Activated CD4-positive, alpha-beta T cell treated with anti-CD3 and anti-CD28 coated beads, Interleukin-2, amount 10 ng/mL, durations not matched to agents 24 days and 14 days (primary cell): ENCODE results near the gene GCSH. TPM values are rescaled to one million over a fixed set of nuclear protein-coding genes. Genes with fewer than 3 reads are reported as not detected.

Source experiments
- DNase-seq: peaks from one replicate; pipeline ENCODE4 v3.0.0; 2022
- H3K27ac Mint-ChIP-seq: one replicate; pipeline ENCODE4 v1.8.0; 2022; ENCODE audit warnings: mild to moderate bottlenecking, mixed read lengths
- H3K27me3 Mint-ChIP-seq: one replicate; pipeline ENCODE4 v1.8.0; 2022; ENCODE audit warnings: mixed read lengths
- H3K36me3 Mint-ChIP-seq: one replicate; pipeline ENCODE4 v1.8.0; 2022; ENCODE audit warnings: low read depth, mild to moderate bottlenecking, mixed read lengths
- H3K4me1 Mint-ChIP-seq: one replicate; pipeline ENCODE4 v1.8.0; 2021; ENCODE audit warnings: mixed read lengths
- H3K4me3 Mint-ChIP-seq: one replicate; pipeline ENCODE4 v1.8.0; 2022; ENCODE audit warnings: mild to moderate bottlenecking, moderate library complexity, mixed read lengths
- H3K9me3 Mint-ChIP-seq: one replicate; pipeline ENCODE4 v1.8.0; 2021; ENCODE audit warnings: mixed read lengths
- intact Hi-C: fragments of 100-400 bp; cut with micrococcal nuclease; formaldehyde crosslinking; loops from one replicate; pipeline ENCODE4 v1.15.1; 2023
- total RNA-seq: library from RNA; stranded (reverse); gene quantifications from 2 replicates; pipeline ENCODE4 v1.2.3, GENCODE V29; 2022

Gene GCSH
- 20.8 and 22.9 TPM in 2 replicates for total RNA-seq

GRCh38 chr16:81095953-81096714 lies at the start of gene GCSH:
GCSH (minus strand) TSS chr16:81096395; CDS start chr16:81096278, 117 bp downstream.
- peak within 1 kb of the TSS; percentile 85 for H3K4me3 Mint-ChIP-seq
- peaks cover 5% of the 10 kb centered on the region for H3K4me1 Mint-ChIP-seq
- DNase-seq, result peak; percentile 100
- peak within 1 kb of the TSS; percentile 38 for H3K27ac Mint-ChIP-seq
- intact Hi-C loops, result loop anchor here (1.0 kb wide), 4 partner anchors 20 to 218 kb away; partner anchors contain the start of genes ATMIN, CENPN and GAN
- H3K27me3 Mint-ChIP-seq, result no peaks in the 10 kb centered on the region
- H3K9me3 Mint-ChIP-seq, result no peaks in the 10 kb centered on the region
- H3K36me3 Mint-ChIP-seq, result peaks cover 1% of the 10 kb centered on the region

GRCh38 chr16:81143921-81144471 lies 47.8 kb upstream of the GCSH start:
- intact Hi-C loops, result no loop called here
- Mint-ChIP-seq H3K27ac (no peak overlapping the region), H3K9me3 (no peaks in the 10 kb centered on the region), H3K27me3 (peaks cover 2% of the 10 kb centered on the region), H3K4me3 (no peak overlapping the region), H3K4me1 (no peaks in the 10 kb centered on the region), H3K36me3 (no peaks in the 10 kb centered on the region)
- DNase-seq, result no peak

- Mint-ChIP-seq H3K4me1 (no peaks in the 10 kb centered on the region), H3K27ac (no peak overlapping the region), H3K36me3 (no peaks in the 10 kb centered on the region), H3K9me3 (no peaks in the 10 kb centered on the region), H3K27me3 (peaks cover 2% of the 10 kb centered on the region), H3K4me3 (no peak overlapping the region)
- no peak for DNase-seq
- intact Hi-C loops, result no loop called here
Observed at GRCh38 chr16:81142864-81143263, 46.7 kb upstream of the GCSH start.

DNA sequence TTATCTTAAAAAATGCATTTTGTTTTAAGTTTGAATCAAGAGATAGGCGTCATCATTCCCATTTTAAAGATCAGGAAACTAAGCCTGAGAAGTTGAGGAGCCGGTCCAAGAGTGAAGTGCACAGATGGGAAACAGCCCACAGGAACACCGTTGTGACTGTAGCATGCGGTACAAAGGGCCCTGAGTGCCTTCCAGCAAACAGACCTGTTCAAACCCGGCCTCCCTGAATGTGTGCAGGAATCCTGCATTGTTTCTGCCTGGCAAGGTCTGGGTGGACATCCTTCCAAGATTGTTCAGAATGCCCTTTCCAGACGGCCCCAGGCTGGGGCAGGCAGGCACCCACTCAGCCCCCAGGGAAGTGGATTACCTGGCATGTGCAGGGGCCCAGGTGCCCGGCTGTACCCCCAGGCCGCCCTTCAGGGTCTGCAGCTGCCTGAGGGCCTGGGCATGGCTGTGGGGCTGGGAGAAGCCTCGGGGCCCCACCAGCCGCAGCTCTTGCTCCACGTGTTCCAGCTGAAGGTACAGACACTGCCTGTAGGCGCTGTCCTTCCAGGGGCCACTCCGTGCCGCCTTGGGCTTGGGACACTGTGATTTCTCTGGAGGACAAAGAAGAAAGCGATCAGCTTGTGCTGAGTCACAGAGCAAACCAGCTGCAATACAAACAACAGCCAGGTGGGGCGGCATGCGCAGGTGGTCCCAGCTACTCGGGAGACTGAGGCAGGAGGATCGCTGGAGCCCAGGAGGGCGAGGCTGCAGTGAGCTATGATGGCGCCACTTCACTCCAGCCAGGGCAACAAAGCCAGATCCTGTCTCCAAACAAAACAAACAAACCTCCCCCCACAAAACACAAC lies 45.0 kb upstream of the GCSH start:
- no peaks in the 10 kb centered on the region for H3K9me3 Mint-ChIP-seq
- DNase-seq, result no peak

DNA sequence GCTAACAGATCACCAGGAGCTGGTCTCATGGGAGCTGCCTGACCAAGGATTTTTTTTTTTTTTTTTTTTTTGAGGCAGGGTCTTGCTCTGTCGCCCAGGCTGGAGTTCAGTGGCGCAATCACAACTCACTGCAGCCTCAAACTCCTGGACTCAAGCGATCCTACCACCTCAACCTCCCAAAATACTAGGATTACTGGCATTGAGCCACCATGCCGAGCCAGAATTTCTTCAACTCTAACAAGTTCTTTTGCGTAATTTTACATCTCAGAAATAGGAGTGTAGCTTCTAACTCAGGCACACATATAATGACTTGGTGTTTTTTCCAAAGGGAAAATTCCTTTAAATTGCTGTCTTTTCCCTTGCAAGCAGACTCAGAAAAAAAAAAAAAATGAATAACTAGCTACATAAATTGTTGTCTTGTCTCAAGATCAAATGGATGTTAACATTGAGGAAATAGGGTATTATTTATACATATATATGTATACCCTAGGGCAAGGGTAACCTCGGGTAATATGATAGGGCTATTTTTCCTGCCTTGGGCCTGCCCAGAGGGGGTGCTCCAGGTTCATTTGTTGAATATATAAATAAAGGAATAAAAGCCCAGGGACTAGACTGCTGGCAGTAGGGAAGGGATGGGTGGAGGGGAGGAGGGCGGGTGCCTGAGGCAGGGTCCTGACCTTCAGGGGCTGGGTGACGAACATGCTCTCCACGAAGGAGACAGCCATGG lies 42.8 kb upstream of the GCSH start:
- no peak for DNase-seq
- H3K27me3 Mint-ChIP-seq, result no peaks in the 10 kb centered on the region

More for the DNA sequence above, 45.0 kb upstream of the GCSH start:
- no peaks in the 10 kb centered on the region for H3K36me3 Mint-ChIP-seq
- no peaks in the 10 kb centered on the region for H3K4me1 Mint-ChIP-seq
- intact Hi-C loops, result no loop called here
- H3K27me3 Mint-ChIP-seq, result peaks cover under 1% of the 10 kb centered on the region
- no peak overlapping the region for H3K27ac Mint-ChIP-seq
- H3K4me3 Mint-ChIP-seq, result no peak overlapping the region

GRCh38 chr16:81137754-81138153 lies 41.6 kb upstream of the GCSH start:
- Mint-ChIP-seq H3K4me3 (no peak overlapping the region), H3K27me3 (no peaks in the 10 kb centered on the region), H3K36me3 (no peaks in the 10 kb centered on the region), H3K9me3 (no peaks in the 10 kb centered on the region), H3K27ac (no peak overlapping the region), H3K4me1 (no peaks in the 10 kb centered on the region)
- intact Hi-C loops, result no loop called here
- no peak for DNase-seq

More for the DNA sequence above, 42.8 kb upstream of the GCSH start:
- Mint-ChIP-seq H3K4me3 (no peak overlapping the region), H3K9me3 (no peaks in the 10 kb centered on the region), H3K36me3 (no peaks in the 10 kb centered on the region), H3K4me1 (no peaks in the 10 kb centered on the region), H3K27ac (no peak overlapping the region)
- intact Hi-C loops, result no loop called here

DNA sequence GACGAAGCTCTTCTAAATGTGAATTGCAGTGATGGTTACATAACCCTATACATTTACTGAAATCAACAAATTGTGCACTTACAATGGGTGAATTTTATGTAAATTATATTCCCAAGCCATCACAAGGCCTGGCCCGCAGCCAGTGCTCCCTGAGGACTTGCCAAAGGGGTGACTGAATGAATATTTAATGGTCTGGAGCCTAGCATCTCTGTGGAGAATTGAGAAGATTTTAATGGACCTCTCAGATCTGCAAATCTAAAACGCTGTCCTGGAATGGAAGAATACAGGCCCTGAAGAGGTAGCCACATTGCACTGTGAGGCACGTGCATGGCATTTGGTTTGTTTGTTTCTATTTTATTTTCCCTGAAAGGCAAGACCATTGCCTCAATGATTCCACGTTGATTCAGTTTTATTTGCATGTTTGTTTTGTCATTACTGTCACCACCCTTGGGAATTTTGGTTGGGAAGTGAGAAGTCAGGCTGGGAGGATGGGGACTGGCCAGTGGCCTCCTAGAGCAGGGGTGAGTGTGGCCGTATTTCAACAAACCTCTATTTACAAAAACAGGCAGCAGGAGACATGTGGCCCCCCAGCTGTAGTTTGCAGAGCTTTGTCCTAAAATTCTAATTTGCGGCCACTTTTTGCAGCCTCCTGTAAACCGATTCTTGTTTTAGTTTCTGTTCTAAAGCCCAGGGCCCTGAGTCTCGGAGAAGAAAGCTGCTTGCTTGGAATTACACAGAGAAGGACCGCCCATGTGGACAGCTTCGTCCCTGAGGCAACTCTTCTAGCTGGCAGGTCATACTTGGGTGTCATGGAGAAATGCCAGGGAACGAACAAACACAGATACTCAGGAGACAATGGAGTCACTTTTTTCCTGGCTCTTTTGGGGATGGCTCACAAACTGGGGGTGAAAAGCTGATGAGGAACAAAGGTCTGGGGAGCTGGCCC lies 40.5 kb upstream of the GCSH start:
- H3K27me3 Mint-ChIP-seq, result no peaks in the 10 kb centered on the region
- H3K9me3 Mint-ChIP-seq, result no peaks in the 10 kb centered on the region
- no peak overlapping the region for H3K27ac Mint-ChIP-seq
- H3K4me3 Mint-ChIP-seq, result no peak overlapping the region
- intact Hi-C loops, result no loop called here
- no peaks in the 10 kb centered on the region for H3K4me1 Mint-ChIP-seq
- H3K36me3 Mint-ChIP-seq, result no peaks in the 10 kb centered on the region
- DNase-seq, result no peak

GRCh38 chr16:81130126-81130525 lies 33.9 kb upstream of the GCSH start:
- Mint-ChIP-seq H3K27me3 (no peaks in the 10 kb centered on the region), H3K4me1 (no peaks in the 10 kb centered on the region), H3K36me3 (no peaks in the 10 kb centered on the region), H3K27ac (no peak overlapping the region), H3K9me3 (no peaks in the 10 kb centered on the region), H3K4me3 (no peak overlapping the region)
- intact Hi-C loops, result no loop called here
- no peak for DNase-seq

- H3K4me1 Mint-ChIP-seq, result no peaks in the 10 kb centered on the region
- intact Hi-C loops, result no loop called here
- no peak for DNase-seq
- H3K36me3 Mint-ChIP-seq, result no peaks in the 10 kb centered on the region
- H3K4me3 Mint-ChIP-seq, result no peak overlapping the region
- H3K9me3 Mint-ChIP-seq, result no peaks in the 10 kb centered on the region
- no peak overlapping the region for H3K27ac Mint-ChIP-seq
- H3K27me3 Mint-ChIP-seq, result no peaks in the 10 kb centered on the region
Observed at GRCh38 chr16:81128726-81129524, 32.7 kb upstream of the GCSH start.

- intact Hi-C loops, result no loop called here
- H3K36me3 Mint-ChIP-seq, result no peaks in the 10 kb centered on the region
- H3K4me1 Mint-ChIP-seq, result no peaks in the 10 kb centered on the region
- no peak for DNase-seq
- H3K9me3 Mint-ChIP-seq, result no peaks in the 10 kb centered on the region
- H3K27me3 Mint-ChIP-seq, result no peaks in the 10 kb centered on the region
- H3K4me3 Mint-ChIP-seq, result no peak overlapping the region
- H3K27ac Mint-ChIP-seq, result no peak overlapping the region
Observed at GRCh38 chr16:81127051-81127450, 30.9 kb upstream of the GCSH start.

- intact Hi-C loops, result no loop called here
- no peak overlapping the region for H3K4me3 Mint-ChIP-seq
- DNase-seq, result no peak
Observed at GRCh38 chr16:81123092-81123852, 27.1 kb upstream of the GCSH start.

More at GRCh38 chr16:81123092-81123852, 27.1 kb upstream of the GCSH start:
- Mint-ChIP-seq H3K27me3 (peaks cover 3% of the 10 kb centered on the region), H3K4me1 (no peaks in the 10 kb centered on the region), H3K27ac (no peak overlapping the region), H3K36me3 (no peaks in the 10 kb centered on the region), H3K9me3 (no peaks in the 10 kb centered on the region)
